Hepatocyte (in vitro differentiated cells): ENCODE measurements around the gene PBX3.

ENCODE experiments used
- CTCF ChIP-seq: fragments of 200-600 bp; sonication (generic); IDR thresholded peaks from 2 replicates; pipeline ENCODE4 v1.5.1; 2016; ENCODE audit warnings: antibody characterized with exemption, mild to moderate bottlenecking; ENCODE audit not compliant: poor library complexity
- EZH2 ChIP-seq: fragments of 200-600 bp; sonication (generic); IDR thresholded peaks from 2 replicates; pipeline ENCODE4 v1.6.1; 2016; ENCODE audit warnings: antibody characterized with exemption, mild to moderate bottlenecking, borderline replicate concordance
- EZH2phosphoT487 ChIP-seq: fragments of 200-600 bp; sonication (generic); IDR thresholded peaks from one replicate; pipeline ENCODE4 v1.6.1; 2018; ENCODE audit warnings: antibody characterized with exemption, mild to moderate bottlenecking, low read depth, moderate library complexity; ENCODE audit not compliant: unreplicated experiment, severe bottlenecking

GRCh38 chr9:125726456-125727132 lies 20.6 kb upstream of the PBX3 start:
- TF ChIP-seq CTCF (no peak), EZH2 (no peak), EZH2phosphoT487 (no peak)
